Renal pelvis (tissue), 4 donors: ENCODE results near the gene RBM43. TPM values are rescaled to one million over a fixed set of nuclear protein-coding genes. Genes with fewer than 3 reads are reported as not detected.
A peak's percentile ranks its signal among the peaks of the same experiment; 100 is the strongest.

Experiments used
- DNase-seq: peaks from one replicate; pipeline ENCODE4 v3.0.0-alpha.2; 2013
- polyA plus RNA-seq, 3 donors: library from polyadenylated mRNA; unstranded; fragments of 120-200 nt; gene quantifications; one replicate each; pipeline ENCODE4 v1.2.1, GENCODE V29; 2013; ENCODE audit not compliant: insufficient read length in 3 of 3

Gene RBM43
- polyA plus RNA-seq, 3 donors = 12.0 to 13.5 (median 12.7) TPM

DNA sequence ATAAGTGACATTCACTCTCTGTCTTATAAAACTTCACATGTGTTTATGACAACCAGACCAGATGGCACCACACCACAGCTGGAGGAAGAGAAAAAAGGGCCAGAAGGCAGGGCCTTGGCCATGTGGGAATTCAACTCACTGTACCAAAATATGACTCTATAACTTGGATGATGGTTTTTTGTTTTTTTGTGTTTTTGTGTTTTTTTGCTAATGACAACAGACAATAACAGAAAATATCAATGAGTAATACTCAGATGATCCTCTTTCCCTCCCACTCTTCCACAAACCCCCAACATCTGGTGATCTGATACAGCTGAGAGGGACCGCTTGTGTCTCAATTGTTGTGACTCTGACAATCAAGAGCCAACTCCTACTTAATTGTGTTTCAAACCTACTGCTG lies 15.4 kb upstream of the RBM43 start:
- no peak for DNase-seq

DNA sequence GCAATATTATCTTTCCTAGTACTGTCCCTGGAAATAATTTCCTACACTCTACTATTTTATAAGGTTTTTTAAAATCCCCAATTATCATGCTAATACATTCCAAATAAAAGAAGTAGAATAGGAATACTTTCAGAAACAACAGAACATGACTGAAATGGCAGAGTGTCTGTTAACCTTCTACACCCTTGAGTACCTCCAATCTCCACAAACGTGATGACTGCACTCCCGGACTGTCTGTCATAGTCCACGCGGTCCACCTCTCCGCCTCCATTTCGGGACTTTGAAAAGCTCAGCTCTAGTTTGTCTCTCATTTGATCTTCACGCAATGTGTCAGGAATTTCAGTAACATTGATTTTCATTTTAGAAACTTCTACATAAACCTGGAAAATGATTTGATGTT lies 13.6 kb upstream of the RBM43 start:
- no peak for DNase-seq

DNA sequence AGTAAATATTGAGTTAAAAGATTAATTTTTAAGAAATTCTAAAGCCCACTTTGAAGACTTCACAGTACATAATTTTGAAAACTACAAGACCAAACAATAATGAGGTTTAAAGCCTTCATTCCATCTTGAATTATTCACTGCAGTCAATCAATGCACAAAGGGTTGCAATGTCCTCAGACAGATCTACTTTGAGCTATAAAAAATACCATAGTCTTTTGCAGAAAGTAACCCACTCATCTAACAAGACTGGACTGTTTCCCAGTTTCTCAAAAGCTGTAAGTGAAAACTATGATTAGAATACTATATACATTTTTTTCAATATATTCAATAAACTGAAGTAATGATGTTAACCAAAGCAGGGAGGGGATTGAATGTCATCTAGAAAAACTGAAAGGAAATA lies 10.2 kb upstream of the RBM43 start:
- no peak for DNase-seq

DNA sequence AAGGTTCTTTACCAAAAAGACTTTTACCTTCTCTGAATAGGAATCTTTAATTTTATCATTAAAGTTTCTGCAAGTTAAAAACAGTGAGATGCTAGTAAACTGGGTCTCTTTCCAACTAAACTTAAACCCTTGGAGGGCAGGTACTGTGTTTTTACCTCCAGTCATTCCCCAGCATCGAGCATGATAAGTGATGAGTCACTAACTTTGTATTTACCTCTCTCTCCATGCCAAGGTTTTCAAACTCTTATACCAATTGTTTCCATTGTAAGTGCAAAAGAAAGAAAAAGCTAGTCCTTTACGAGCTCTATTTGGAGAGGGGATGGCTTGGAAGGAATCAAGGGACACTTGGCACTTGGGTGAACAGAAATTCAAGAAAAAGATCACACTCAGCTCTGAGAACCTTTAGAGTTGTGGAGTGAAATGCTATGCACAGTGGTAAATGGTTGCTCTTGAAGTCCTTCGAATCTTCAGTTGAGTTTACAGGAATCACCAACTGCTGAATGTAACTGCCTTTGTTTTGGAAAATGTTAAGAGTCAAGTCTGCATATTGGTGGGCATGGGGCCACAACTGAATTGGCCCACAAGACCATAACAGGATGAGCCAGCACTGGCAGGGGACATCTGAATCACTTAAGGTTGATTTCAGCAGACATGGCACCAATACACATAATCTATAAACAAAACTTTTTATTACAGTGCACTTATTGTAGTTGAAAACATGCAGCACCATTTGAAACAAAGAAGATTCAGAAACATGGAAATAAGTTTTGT lies 8.3 kb upstream of the RBM43 start:
- no peak for DNase-seq

DNA sequence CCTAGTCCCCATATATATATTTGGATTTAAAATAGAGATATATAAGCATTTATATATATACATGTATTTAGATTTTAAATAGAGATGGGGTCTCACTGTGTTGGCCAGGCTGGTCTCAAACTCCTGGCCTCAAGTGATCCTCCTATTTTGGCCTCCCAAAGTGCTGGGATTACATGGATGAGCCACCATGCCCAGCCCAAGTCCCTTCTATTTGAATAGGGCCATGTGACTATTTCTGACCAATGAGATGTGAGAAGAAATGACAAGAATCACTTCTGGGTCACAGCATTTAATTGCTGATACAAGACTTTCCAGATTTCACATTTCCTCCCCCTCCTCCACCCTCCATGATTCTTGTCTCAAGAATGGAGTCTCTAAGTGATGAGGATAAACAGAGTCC lies 6.4 kb upstream of the RBM43 start:
- no peak for DNase-seq

DNA sequence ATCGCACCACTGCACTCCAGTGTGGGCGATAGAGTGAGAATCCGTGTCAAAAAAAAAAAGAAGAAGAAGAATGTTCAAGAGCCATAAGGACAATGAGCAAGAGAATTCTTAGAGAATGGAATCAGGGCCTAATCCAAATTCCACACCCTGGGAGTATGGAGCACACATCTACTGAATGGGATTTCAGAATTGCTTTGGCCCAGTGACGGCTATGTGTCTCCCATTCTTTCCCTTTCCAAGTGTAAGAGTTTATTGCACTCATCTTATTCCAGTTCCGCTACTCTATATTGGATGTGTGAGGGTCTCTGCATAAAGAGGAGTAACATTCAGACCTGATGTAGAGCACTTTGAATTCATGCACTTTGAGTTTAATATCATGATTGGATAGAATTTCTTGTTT lies 5.9 kb upstream of the RBM43 start:
- DNase-seq = no peak

DNA sequence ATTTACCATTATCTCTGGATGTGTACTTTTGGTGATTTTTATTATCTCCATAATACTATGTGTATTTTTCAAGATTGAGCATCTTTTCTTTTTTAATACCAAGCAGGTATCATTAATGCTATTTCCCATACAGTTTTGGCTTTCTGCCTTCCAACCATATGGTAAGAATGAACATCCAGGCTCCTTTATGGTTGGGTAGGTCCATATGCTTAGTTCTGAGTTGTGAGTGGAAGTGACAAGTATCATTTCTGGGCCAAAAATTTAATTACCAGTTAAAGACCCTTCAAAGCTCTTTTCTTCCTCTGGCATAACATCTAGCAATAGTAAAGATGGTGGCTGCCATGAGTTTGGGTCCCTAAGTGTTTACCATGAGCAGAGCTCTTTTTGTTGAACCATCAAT lies 4.3 kb upstream of the RBM43 start:
- no peak for DNase-seq

DNA sequence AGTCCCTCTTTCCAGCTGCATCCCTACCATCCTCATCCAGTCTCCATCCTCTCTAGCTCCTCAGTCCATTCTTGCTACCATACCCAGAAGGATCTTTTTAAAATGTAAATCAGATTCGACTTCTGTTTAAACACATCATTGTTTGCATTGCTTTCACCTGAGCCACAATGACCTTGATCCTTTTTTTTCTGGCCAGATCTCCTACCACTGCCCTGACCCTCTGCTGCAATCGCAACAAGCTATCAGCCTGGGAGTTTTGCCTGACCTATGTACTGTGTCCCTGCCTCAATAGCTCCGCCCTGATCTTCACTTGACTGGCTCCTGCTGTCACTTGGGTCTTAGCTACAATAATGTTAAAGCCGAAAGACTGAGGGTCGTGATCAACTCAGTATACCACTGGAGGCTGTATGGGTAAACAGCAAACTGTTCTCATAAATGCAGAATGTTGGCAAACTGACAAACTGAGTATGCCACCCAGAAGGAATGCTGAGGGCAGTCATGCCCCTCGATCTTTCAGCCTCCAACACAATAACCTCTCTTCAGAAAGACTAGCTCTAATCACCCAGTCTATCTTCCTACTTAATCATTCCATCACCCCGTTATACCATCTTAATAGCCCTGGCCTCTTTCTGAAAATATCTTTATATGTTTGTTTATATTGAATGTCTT lies 2.6 kb upstream of the RBM43 start:
- no peak for DNase-seq

DNA sequence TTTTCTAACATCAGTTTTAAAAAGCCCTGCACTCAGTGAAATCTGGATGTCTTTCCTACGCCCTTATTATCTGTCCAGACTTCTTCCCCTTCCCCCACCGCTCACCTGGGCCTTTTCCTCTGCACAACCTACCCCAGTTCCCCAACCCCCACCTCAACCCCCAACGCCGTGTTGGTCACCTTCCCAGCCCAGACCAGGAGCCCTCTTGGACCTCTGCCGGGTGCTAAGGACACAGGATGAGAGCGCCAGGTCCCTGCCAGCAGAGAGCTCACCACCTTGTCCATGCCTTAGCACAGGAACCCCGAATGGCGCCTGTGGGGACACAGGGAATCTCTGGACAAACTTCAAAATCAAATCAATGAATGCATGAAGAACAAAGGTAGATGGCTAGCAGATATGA lies 966 bp upstream of the RBM43 start:
- DNase-seq = no peak

DNA sequence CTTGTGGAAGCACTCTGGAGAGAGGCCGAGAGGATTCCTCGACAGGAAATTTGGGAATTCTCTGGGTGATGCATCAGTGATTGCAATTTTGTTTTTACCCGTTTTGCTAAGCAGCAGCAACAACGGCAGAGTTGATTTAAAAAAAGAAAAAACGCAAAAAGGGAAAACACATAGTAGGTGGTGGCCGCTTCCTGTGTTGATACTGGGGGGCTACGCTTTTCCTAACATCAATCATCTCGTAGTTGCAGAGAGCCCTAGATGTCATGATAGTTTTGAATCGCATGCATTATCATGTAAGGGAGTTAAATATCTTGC lies 271 bp upstream of the RBM43 start:
- no peak for DNase-seq

DNA sequence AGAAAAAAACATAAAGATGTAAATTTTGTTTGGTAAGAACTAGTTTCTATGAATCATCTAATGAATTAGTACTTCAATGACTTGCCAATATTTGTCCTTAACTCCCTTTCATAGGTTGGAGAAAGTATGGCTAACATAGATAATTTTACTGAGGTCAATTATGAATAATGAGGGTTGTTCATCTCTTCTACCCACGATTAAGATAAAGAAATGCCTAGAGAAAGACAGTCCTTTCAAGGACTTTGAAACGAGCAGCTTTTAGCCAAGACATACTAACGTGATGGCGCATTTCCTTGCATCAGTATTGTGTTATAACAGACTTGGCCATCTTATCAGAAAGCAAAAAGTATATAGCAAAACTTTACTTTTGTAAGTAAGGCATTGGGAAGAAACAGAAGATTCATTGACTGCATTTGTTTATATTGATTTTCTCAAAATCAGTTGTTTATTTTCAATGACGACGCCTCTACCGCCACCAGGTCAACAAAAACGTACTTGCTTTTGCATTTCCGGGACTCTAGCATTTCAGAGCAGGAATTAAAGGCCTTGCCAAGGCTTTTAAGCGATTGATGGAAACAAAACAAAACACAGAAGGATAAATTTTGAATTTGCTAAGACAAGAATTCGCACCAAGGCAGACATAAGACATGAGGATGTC lies 961 bp downstream of the RBM43 start:
- peak; percentile 11 for DNase-seq

DNA sequence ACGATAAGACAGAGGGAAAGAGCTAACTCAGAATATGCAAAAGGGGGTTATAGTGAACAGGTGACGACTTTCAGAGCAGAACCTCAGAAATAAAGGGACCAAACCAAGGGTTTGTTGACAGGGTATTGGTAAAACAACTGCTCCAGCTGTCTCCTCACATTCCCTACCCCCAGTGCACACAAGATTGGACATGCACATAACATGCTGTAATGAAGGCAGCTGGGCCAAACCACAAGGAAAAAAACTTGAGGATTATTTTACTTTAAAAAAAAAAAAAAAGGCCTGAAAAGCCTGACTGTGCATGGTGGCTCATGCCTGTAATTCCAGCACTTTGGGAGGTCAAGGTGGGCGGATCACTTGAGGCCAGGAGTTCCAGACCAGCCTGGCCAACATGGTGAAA lies 3.5 kb downstream of the RBM43 start:
- DNase-seq = no peak

DNA sequence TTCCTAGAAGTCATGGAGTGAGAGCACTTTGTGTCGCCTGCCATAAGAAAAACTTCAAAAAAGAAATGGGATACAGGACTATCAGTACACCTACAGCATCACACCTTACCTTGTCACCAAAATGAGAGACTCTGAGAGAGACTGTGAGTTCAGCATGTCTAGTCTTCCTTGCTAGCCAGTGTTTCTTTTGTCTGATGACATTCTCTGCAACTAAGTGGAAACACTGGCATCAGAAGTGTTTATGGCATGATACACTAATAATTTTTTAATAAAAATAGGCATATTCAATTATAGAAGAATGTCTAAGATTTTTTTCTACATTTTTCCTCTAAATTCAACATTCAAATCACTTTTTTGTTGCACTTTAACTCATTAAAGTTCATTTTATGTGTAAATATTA lies 9.0 kb downstream of the RBM43 start:
- no peak for DNase-seq

DNA sequence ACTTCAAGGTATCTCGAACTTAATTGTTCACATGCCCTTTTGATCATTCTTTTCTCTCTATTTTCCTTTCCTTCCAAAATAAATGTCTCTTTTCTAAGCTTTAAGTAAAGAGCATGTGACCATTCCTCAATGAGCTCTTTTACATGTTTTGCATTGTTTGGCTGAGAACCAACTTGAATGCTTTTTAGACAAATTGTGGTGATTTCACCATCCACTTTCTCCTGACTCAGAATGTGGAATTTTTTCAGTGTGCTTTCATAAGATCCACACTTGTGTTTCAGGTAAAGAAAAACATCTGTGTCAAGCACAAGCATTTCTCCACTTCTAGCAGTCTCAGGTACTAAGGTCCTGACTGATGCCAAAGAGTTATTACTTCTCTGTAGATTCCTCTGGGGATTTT lies 10.7 kb downstream of the RBM43 start:
- no peak for DNase-seq

DNA sequence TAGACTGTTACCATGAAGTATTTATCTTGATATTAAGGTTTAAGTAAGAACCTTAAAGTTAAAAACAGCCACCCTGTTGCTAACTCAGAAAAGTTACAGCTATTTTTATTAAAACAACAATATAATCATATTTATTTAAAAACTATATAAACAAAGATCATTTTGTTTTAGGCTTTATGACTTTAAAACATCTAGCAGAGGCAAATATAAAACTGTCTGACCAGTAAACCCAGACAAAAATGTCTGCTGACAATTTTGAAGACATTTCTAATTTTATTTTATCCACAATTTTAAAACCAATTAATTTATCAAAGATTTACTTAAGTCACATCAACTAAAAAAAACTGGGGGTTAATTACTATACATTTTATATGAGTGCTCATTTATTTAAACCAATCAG lies 14.2 kb downstream of the RBM43 start:
- DNase-seq = no peak

DNA sequence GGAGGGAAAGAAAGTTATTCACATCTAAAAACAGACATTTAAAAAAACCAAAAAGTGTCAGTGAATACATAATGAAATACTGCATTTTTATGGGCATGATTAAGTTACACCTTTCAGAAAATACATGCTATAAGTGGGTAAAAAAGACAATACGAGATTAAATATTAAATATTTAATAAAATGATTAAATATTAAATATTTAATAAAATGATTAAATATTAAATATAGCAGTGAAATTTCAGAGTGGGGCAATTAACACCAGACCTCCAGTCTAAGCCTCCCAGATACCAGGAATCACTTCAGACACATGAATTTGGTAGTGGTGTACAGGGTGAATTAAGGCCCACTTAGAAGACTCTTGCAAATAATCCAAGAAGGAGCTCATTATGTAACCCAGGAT lies 15.5 kb downstream of the RBM43 start:
- no peak for DNase-seq

DNA sequence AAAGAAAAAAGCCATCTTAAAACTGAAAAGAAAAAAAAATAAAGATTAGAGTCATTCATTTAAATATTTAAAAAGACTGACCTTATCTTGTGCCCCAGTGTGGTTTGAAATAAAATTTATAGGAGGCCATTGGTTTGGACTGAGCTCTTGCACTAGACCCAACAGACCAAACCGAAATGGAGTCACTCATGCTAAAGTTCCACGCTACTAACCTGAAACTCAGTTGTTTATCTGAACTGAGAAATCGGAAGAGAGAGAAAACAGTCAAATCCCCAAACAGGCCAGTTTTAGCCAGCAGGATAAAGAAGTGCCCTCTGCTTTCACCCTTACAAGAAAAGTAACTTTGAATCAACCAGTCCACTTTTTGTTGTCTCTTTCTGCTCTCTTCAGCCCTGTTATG lies 18.2 kb downstream of the RBM43 start:
- no peak for DNase-seq

DNA sequence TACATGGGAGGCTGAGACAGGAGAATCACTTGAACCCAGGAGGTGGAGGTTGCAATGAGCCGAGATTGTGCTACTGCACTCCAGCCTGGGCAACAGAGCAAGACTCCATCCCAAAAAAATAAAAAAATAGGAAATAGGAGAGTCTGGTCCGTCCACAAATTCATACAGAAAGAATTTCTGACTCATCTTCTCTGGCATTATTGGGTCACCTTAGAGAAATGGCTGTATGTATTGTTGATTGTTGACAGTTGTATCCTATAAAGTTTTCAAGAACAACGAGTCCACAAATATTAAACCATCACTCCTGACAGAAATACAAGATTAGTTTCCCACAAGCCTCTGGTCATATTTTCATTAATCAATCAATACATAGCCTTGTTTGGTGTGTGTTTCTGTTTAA lies 20.4 kb downstream of the RBM43 start:
- DNase-seq = no peak

DNA sequence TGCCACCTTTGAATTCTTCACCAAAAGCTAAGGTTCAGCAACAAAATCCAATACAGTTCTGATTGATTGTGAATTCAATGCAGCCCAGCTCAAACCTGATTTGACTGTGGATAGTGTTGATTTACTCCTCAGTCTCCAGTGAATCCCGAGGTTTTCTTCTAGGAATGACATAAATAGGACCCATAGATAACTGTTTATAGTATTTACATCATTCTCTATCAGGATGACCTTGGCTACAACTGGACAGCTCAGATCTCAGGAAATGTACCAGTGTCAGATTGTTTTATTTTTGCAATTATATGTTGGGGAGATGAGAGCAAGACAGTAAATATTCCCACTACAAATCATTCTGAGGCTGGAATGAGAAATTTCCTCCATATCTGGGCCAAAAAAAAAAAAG lies 21.2 kb downstream of the RBM43 start:
- DNase-seq = no peak

DNA sequence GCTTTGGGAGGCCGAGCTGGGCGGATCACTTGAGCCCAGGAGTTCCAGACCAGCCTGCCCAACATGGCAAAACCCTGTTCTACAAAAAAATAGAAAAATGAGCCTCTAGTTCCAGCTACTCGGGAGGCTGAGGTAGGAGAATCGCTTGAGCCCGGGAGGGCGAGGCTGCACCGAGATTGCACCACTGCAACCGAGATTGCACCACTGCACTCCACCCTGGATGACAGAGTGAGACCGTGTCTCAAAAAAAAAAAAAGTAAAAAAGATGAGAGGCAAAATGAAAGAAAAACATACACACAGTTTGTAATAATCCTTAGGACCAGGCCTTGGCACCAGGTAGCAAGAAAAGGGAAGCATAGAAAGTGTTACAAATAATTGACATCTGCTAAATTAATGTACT lies 22.0 kb downstream of the RBM43 start:
- DNase-seq = no peak

DNA sequence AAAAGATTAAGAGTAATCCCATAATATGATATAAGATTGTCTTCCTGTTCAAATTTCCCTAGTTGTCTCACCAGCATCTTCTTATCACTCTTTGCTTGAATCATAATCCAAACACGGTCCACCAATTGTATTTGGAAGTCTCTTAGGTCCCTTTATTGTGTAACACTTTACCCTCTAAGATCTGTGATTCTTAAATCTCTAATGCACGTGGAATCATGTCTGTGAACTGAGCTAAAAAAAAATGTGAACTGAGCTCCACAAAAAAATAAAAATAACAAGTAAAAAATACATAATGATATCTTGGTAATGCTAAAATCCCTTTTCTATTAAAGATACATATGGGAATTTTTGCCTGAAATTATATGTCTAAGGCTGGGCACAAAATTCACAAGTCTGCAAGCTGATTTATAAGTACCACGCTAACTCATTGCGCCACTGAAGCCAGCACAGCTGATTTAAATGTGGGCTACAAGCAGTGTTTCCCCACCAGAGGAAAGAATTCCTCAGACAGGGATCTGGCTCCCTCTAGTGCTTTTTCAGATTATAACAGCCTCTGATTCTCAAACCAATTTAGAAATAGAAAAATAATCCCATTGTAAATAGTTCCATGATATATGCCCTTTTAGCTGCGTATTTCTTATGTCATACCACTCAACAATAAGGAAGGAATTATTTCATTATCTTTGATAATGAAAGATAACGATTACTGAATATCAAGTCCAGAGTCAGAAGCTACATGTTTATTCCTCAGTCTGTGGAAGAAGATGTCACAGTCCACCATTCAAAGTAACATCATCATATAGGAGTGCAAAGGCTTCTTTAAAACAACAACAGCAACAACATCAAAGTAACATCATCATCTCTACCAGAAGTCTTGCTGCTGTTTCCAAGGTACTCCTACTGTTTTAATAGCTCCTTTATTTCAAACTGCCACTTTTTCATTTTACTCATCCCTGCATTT lies 22.9 kb downstream of the RBM43 start:
- peak; percentile 65 for DNase-seq

DNA sequence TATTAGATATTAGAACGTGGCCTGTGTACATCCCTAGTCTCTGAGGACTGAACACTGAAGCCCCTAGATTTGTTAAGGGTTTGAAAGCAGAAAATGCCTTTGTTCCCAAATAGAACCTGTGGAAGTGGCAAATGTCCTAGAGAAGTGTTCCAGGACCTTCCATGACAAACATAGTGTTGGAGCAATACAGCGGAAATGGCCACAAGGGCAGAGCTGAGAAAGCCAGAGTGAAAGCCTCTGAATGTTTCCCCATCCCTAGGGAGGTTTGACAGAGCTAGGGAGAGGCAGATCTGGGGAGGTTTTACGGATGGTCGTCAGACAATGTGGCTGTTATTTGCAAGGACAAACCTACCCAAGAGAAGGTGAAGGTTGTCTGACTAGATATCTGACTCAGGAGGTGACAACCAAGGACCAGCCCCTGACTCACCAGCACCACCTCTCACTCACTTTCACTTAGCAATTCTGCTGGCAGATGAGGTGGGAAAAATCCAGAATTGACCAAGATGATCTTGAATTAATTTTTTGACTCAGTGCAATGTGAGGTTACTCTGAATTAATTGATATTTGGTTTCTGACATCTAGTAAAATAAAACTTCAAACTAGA lies 24.1 kb downstream of the RBM43 start:
- DNase-seq = no peak
